ENCODE results near the gene CNKSR1. TPM values are rescaled to one million over a fixed set of nuclear protein-coding genes. Genes with fewer than 3 reads are reported as not detected.

CNKSR1 gene
- total and polyA plus RNA-seq, 2 of the 4 experiments (the other 2 are of a cell fraction), result 0.43 TPM; not detected in 1

- TF ChIP-seq RAD21 (IDR thresholded peaks at IDR 0.05; ENCODE audit: low read length), result no peak
Observed at GRCh38 chr1:26177182-26177684, at the start of gene CNKSR1 (continued).

DNA sequence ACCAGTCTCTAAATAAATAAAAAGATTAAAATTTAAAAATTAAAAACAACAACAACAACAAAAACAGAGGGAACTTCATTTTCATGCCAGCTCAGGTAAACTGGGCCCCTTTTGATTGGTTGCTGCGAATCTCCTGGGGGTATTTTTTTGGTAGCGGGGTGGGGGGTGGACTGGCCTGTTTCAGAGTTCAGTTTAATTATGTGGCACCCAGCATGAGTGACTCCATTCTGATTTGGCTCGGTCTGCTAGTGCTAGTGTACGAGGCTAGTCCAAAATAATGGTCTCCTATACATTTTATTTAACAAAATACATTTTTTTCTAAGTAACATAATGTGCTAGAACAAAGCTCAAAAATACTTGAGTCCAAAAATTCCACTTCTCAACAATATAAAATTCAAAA, 47.5 kb upstream of the CNKSR1 start:
- Histone ChIP-seq H3K23ac (ENCODE audit: low read depth, low read length) (no peak overlapping the region), H4K20me1 (ENCODE audit: insufficient read depth, low read length) (no peaks in the 10 kb centered on the region), H3K79me1 (ENCODE audit: low read depth in 1 of 2, low read length in 2 of 2) (no peaks in the 10 kb centered on the region), H3K36me3 (ENCODE audit: control insufficient read depth, insufficient read depth, low read length) (no peaks in the 10 kb centered on the region), H4K91ac (ENCODE audit: insufficient read depth, low read depth, low read length) (no peak overlapping the region), H3K4ac (ENCODE audit: low read depth, low read length) (no peak overlapping the region), H3K4me1 (ENCODE audit: control insufficient read depth, insufficient read depth, low read length) (0 out of 2 replicates have a peak, but pooled peaks cover 1% of the 10 kb centered on the region), H2AK5ac (ENCODE audit: low read depth, low read length) (no peak overlapping the region), H3K4me2 (ENCODE audit: low read depth, low read length) (no peak overlapping the region), H2BK120ac (ENCODE audit: low read depth, low read length) (no peak overlapping the region), H2BK20ac (ENCODE audit: low read depth, low read length) (no peak overlapping the region), H3K9me3 (ENCODE audit: control insufficient read depth, insufficient read depth, low read length) (no peaks in the 10 kb centered on the region), H3K27ac (ENCODE audit: insufficient read depth, low read length) (no peak overlapping the region), H3K14ac (replicated peaks; ENCODE audit: low read depth, low read length) (no peak overlapping the region), H3K9ac (ENCODE audit: low read depth, low read length) (no peak overlapping the region), H2AK9ac (replicated peaks; ENCODE audit: low read depth, low read length, poor library complexity) (no peak overlapping the region), H2BK15ac (ENCODE audit: low read depth, low read length) (no peak overlapping the region), H2AFZ (replicated peaks; ENCODE audit: low read length, poor library complexity) (no peak overlapping the region), H3K18ac (ENCODE audit: low read depth, low read length) (no peak overlapping the region), H4K8ac (ENCODE audit: low read depth in 2 of 2, low read length in 2 of 2) (no peak overlapping the region), H2BK5ac (ENCODE audit: low read depth, low read length, poor library complexity, severe bottlenecking) (no peak overlapping the region), H3K27me3 (ENCODE audit: control insufficient read depth, insufficient read depth, low read length) (peaks cover 11% of the 10 kb centered on the region), H4K5ac (ENCODE audit: low read depth, low read length) (no peak overlapping the region), H3K56ac (ENCODE audit: extremely low read depth, insufficient read depth, low read length) (no peak overlapping the region), H3K9me1 (ENCODE audit: insufficient read depth, low read length) (no peaks in the 10 kb centered on the region), H3K4me3 (ENCODE audit: insufficient read depth, low read depth, low read length) (no peak overlapping the region)
- in situ Hi-C loops (cut with MboI; ENCODE audit: low sequenced_read_pairs), result no loop called here
- dilution Hi-C loops (cut with HindIII; ENCODE audit: low sequenced_read_pairs, unreplicated experiment), result no loop called here
- DNase-seq (no peak), ATAC-seq (ENCODE audit: low read depth) (no peak)
- TF ChIP-seq MAFK (IDR thresholded peaks at IDR 0.05; ENCODE audit: low read depth, low read length) (no peak), FOS (IDR thresholded peaks at IDR 0.05; ENCODE audit: low read depth, low read length) (no peak), RAD21 (IDR thresholded peaks at IDR 0.05; ENCODE audit: low read length) (no peak)
- no TSS peak for BruUV-seq (replicated peaks)
- no CpG with 5 or more reads among the region's 4 CpGs for WGBS, 2 experiments (ENCODE audit: extremely low coverage in 2 of 2, insufficient read length in 1 of 2)
- ChIA-PET POLR2A (ENCODE audit: unreplicated experiment) (no interaction called here), CTCF (interaction anchor here (1.1 to 1.3 kb wide), 2 partner anchors 16 to 94 kb away, joined by 4 read pairs; no protein-coding TSS in a partner anchor)
- intact Hi-C loops (cut with micrococcal nuclease), result no loop called here

All from IMR-90 (cell line).